SK-N-DZ (cell line): ENCODE data around the gene INTS15. TPM values are rescaled to one million over a fixed set of nuclear protein-coding genes. Genes with fewer than 3 reads are reported as not detected.

Experiments
- DNase-seq: peaks from one replicate; pipeline ENCODE4 v3.0.0-alpha.2; 2015; ENCODE audit warnings: low spot score
- polyA plus RNA-seq, 2 experiments: library from polyadenylated mRNA; depleted of rRNA; stranded (reverse); fragments of >200 nt; gene quantifications; 2 replicates each; pipeline ENCODE4 v1.2.3, GENCODE V29; 2014

INTS15 gene
- 24.2 and 27.5 TPM in 2 replicates for polyA plus RNA-seq (2014; cell fraction: cytosol; rRNA removed)
- polyA plus RNA-seq (2014; cell fraction: nucleus; rRNA removed) = 20.3 and 36.4 TPM in 2 replicates

DNA sequence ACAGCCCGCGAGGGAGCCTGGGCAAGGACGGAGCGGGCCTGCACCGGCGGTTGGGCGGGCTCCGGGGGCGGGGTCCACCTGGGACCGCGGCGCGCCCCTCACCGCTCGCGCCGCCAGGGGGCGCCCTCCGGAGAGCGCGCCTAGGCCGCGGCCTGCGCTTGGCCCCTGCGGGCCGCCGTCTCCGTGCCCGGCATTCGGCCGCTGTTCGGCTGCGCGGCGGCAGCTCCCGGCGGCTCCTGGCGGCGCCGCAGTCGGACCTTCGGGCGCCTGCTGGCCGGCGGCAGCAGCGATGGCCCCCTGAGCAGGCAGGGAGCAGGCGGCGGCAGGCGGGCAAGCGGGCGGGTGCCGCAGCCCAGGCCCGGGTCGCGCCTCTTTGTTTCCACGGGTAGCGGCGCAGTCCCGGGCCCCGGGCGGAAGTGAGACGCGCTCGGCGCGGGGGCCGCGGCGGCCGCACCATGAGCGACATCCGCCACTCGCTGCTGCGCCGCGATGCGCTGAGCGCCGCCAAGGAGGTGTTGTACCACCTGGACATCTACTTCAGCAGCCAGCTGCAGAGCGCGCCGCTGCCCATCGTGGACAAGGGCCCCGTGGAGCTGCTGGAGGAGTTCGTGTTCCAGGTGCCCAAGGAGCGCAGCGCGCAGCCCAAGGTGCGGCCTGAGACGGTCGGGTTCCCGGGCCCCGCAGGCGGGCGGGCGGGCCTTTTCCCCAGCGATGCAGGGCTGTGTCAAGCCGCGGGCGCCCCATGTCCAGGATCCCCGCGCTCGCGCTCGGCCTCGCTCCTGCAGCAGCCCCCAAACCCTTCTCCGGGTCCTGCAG is at the start of gene INTS15:
Gene INTS15, plus strand, starts transcription at position 193 of the 816 bp plus-strand sequence. Its CDS starts 263 bp downstream, at position 456.
- DNase-seq = peak; percentile 69

DNA sequence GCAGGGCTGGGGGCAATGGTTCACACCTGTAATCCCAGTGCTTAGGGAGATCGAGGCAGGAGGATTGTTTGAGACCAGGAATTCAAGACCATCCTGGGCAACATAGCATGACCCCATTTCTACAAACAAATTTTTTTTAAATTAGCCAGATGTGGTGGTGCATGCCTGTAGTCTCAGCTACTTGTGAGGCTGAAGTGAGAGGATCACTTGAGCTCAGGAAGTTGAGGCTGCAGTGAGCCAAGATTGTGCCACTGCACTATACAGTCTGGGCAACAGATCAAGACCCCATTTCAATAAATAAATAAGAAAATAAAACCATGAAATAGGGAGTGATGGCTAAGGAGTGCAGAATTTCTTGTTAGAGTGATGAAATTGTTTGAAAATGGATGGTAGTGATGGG is 47.5 kb upstream of the INTS15 start:
- DNase-seq = no peak

DNA sequence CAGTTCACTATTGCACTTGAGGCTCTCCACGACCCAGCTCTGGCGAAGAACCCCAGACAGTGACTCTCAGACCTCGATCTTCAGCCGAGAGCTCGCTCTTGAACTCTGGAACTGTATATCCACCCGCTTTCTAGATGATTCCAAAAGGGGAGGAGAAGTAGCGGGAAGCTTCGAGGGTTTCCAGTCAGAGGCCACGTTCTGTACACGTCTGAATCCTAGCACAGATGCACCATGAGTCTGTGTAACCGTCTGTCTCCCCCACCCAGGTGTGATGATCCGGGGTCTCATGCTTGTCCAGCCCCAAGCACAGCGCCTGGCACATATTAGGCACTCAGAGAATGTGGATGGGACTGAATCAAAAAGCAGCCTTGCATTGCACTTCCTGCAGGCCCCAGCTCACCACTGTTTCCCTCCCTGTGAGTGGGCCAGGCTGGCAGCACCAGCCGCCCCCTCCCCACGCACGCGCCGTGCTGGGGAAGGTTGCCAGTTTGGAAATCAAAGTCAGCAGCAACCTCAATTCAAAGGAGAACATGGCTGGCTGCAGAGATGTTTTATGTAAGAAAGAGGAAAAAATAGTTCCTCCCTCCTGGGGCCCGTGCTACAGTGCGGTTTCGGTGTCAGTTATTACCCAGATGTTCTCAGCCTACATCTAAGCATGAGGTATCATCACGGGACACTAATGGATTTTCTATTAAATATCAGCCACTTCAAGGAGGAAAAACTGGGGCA is 44.3 kb upstream of the INTS15 start:
- no peak for DNase-seq

DNA sequence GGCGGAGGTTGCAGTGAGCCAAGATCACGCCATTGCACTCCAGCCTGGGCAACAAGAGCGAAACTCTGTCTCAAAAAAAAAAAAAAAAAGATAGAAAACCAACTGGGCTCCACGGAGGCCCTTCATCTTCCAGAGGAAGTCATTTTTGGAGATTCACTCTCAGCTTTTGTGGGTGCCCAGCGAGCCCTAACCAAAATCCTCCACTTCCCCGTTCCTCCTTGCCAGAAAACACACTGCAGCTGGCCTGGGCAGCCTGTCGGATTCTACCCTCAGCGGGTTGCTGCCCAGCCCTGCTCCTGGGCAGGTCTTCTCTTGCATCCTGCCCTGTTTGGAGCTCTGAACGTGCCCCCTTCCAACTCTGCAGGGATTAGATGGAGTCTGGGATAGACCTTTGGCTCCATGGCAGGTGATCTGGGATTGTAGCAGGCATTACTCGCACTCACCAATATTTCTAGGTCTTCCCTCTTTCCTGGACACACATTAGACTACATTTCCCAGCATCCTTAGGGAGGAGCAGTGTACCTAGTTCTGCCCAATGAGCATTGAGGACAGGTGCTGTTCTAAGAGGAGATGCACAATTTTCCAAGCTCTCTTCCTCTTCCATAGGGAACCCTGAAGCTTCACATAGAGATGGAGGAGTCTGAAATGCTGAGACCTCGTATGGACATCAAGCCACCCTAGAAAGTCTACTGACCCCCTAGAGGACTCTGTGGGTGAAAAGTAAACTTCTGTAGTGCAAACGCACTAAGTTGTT is 43.1 kb upstream of the INTS15 start:
- no peak for DNase-seq

DNA sequence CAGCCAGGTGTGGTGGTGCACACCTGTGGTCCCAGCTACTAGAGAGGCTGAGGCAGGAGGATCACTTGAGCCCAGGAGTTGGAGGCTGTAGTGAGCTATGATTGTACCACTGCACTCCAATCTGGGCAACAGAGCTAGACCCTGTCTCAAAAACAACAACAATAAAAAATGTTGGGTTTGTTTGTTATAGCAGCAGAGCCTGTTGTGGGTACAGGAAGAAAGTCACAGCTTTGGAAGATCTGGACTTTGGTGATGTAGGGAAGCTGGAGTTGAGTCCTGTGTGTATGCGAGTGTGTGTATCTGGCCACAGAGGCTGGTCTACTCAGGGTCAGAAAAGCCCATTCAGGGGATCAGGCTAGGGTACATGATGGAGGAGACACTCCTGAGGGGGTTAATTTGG is 42.4 kb upstream of the INTS15 start:
- no peak for DNase-seq

DNA sequence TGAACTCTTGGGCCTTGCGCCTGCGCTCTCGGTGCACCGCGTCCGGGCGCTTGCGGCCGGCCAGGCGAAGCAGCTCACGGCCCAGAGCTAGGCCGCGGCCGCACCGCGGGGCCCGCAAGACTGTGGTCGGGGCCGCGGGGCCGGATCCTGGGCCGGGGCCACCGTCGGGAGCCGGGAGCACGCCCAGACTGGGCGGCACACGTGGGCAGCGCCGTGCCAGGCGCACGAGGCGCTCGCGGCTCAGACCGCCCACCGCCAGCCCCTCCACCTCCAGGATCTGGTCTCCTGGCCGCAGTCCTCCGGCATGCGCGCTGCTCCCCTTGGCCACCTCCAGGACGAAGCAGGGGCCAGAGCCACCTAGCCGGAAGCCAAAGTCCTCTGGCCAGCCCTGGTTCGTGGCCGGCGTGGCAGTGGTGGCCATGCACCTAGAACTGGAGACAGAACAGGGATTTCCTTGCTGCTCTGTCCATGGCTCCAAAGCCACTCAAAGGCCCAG is 38.8 kb upstream of the INTS15 start, which contains the start of gene GRID2IP:
Gene GRID2IP, minus strand, starts transcription at position 446 of the 496 bp plus-strand sequence. Its CDS starts 25 bp downstream, at position 421.
- DNase-seq = no peak

DNA sequence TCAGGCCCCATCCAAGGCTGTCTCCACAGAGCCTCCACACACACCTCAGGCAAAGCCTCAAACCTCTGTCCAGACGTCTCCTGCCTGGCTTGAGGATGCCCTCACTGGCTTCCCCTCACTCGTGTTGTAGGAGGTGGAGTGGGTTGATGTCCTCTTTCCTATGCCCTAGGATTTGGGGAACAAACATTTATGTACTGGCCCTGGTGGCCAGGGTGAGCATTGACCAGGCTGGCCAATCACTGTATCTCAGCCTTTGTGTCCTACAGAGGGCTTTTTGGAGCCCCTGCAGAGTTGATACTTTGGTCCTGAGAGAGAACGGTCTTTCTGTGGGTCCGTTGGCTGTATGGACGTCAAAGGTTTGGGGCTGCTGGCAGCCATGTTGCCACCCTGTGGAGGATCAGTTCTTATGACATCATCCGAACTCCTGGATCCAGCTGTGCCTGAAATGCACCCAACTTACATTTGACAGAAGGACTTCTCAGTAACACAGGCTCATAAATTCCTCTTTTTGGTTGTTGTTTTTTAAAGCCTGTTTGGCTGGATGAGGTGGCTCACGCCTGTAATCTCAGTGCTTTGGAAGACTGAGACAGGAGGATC is 36.3 kb upstream of the INTS15 start:
- no peak for DNase-seq

DNA sequence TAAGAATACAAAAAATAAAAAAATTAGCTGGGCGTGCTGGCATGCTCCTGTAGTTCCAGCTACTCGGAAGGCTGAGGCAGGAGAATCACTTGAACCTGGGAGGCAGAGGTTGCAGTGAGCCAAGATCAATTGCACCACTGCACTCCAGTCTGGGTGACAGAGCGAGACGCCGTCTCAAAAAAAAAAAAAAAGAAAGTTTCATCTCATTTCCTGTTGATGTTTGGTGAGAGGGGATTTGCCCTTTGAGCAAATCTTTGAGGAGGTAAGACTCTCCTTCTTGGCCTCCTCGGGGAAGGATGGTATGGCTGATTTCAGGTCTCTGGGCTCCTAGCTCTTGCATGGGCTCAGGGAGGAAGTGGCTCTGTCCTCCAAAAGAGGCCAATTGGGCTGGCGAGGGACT is 35.0 kb upstream of the INTS15 start:
- no peak for DNase-seq

DNA sequence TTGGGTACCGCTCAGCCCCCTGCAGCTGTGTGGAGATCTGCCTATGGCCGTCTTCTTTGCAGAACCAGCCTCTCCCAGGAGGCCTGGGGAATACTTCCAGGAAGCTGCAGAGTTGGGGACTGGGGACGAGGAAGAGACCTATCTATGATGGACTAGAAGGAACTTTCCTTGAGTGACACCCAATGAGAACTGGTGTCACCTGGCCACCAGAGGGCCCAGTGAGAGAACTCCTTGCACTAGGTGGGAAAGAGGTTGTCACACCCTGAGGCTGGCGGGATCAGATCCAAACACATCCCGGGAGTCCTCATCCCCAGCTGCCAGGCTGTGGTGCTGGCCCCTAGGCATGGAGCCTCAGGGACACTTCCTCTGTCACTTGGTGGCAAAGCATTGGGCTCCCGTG is 33.6 kb upstream of the INTS15 start:
- no peak for DNase-seq

DNA sequence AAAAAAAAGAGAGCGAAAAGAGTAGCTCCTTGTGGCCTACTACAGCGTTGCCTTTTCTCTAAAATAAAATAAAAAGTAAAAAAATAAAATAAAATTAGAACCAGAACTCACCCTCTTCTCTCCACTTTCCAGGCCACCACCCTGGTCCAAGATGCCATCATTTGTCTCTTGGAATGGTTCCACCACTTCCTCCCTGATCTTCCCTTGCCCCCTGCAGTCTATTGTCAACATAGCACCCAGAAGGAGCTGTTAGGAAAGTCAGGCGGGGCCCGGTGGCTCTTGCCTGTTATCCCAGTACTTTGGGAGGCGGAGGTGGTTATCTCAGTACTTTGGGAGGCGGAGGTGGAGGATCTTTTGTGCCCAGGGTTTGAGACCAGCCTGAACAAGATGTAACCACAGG is 31.0 kb upstream of the INTS15 start:
- DNase-seq = peak; percentile 69

DNA sequence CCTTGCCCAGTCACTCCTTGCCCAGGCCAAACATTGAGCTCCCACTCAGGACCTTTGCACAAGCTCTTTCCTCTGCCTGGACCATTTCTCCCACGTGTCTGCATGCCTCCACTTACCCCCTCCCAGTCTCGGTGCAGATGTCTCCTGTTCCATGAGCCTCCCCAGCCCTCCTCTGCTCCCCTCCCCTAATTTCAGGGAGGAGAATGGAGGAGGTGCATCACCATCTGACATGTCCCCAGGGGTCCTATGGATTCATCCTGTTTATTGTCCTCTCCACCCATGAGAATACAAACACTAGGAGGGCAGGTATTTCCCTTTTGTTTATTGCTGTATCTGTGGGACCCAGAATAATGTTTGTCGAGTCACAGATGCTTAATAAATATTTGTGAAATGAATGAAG is 29.9 kb upstream of the INTS15 start:
- DNase-seq = no peak

DNA sequence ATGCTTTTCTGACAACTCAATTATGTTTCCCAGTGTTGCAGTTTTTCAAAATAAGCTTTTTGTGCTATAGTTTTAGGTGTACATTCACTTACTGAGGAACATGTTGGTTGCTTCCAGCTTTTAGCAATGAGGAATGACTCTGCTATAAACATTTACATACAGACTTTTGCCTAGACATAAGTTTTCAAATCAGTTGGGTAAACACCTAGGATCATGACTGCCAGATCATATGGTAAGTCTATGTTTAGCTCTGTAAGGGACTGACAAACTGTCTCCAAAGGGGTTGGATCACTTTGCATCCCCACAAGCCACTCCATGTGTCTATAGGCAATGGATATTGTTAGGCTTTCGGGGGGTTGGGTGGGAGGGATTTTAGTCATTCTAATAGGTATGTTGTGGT is 27.7 kb upstream of the INTS15 start:
- DNase-seq = no peak

DNA sequence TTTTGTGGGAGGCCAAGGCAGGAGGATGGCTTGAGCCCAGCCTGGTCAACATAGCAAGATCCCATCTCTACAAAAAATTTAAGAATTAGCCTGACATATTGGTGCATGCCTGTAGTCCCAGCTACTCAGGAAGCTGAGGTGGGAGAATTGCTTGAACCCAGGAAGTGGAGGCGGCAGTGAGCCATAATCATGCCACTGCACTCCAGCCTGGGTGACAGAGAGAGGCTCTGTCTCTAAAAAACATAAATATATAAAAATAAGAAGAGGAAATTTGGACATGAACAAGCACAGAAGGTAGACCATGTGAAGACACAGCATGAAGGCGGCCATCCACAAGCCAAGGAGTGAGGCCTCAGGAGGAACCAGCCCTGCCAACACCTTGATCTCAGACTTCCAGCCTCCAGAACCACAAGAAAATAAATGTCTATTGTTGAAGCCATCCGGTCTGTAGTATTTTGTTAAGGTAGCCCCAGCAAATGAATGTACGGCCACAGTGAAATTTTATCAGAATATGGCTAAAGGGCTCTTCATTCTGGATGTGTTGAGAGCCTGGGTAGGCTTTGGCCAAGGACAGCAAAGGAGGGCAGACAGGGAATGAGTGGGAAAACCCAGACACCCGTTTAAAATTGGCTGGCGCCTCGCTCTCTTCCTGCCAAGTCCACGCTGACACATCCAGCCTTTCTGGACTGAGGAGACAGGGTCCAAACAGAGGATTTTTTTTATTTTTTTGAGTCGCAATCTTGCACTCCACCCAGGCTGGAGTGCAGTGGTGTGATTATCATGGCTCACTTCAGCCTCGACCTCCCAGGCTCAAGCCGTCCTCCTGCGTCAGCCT is 25.7 kb upstream of the INTS15 start:
- no peak for DNase-seq

DNA sequence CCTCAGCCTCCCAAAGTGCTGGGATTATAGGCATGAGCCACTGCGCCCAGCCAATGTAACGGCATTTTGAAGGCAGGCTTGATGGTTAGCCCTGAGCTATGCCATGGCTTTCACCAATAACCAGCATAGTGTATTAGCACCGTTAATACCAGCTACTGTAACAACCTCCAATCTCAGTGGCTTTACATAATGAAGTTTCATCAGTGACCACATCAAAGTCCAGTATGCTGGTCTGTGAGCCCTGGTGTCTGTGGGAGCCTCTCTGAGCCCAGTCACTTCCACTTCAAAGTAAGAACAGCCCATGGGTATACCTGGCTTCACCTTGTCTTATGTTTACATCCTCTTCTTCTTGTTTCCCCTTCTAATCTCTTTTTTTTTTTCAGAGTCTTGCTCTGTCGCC is 24.2 kb upstream of the INTS15 start:
- no peak for DNase-seq

DNA sequence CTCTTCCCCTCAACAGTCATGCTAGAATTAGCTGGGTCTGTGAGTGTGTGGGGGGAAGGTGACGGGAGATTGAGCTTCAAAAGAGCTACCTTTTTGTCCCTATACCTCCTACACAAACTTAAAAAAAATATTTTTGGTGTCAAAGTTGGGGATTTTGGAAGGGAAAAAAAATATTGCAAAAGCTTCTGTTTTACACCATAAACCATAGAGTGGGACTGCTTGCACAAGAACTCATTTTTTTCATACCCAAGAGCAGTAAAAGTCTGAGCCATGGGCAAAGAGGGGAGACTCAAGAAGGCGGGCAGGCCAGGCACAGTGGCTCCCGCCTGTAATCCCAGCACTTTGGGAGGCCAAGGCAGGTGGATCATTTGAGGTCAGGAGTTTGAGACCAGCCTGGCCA is 21.9 kb upstream of the INTS15 start:
- no peak for DNase-seq

DNA sequence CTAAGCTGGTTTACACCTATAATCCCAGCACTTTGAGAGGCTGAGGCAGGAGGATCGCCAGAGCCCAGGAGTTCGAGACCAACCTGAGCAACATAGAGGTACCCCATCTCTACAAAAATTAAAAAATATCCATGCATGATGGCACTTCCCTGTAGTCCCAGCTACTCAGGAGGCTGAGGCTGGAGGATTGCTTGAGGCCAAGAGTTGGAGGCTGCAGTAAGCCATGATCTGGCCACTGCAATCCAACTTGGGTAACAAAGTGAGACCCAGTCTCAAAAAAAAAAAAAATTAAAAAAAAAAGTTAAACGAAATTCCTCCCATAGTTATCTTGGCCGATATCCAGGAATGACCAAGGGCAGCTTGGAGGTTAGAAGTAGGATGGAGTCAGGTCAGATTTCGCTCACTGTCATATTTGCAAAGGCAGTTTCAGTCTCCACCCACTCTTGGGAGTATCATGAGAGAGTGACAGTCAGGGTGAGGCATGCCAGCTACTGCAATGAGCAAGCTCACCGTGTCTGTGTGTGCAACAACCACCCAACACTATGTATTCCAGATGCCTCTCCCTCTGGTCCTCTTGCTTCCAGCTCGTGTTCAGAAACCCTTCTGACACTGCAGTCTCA is 18.6 kb upstream of the INTS15 start:
- no peak for DNase-seq

DNA sequence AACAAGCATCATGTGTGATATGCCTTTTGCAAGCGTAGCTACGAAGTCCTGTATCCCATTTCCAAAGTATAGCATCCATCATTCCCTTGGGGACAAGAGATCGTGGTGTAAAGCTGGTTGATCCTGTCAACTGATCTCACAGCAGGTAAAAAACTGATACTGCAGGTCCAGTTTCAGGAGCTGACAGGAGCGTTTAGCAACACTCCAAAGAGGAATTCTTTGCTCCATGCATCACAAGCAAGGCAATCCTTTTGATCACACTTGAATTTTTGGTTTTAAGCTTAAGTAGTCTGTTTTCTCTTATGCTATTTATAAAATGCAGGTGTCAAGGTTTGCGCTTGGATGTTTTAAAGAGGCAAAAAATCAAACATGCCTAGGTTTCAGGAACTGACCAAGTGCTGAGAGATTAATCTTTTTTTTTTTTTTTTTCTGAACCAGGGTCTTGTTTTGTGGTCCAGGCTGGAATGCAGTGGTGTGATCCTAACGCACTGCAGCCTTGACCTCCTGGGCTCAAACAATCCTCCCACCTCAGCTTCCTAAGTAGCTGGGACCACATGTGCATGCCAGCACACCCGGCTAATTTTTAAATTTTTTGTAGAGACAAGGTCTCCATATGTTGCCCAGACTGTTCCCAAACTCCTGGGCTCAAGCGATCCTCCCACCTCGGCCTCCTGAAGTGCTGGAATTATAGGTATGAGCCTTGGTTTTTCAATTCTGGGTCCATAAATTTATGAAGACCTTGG is 14.4 kb upstream of the INTS15 start:
- DNase-seq = no peak

DNA sequence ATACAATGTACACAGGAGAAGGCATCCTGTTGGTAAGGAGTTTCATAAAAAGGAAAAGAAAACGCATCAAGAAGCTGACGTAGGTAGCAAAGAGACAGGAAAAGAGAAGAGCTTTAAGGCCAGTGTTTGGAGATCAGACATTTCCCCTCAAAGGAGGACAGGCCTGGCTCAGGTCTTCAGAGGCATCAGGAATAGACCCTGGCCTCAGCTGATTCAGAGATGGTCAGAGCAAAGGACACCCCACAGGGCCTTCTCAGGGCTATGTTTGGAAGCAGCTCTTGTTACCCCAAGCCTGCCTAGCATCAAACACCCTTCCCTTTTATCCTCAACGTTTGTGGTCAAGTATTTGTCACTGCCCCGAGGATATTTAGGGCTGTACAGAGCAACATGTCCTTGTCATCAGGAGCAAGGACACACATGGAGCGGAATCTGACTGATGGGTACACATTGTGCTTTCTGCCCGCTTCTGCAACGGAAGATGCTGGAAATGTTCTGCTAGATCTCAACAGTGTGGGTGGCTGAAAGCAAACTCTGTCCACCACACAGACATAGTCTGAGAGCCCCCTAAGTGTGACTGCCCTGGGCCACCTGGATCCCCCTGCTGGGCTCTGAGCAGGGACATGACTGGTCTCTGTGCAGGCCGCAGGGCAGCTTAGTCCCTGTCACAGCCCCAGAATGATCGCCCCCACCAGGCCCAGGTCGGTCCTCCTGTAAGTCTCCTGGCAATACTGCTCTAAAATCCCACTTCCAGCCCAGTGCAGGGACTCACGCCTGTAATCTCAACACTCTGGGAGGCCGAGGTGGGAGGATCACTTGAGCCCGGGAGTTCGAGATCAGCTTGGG is 13.6 kb upstream of the INTS15 start:
- peak; percentile 33 for DNase-seq
